Endothelial cell of umbilical vein (primary cell): Measurements from ENCODE around the gene DLEU7.

Experiments used
- EZH2 ChIP-seq: IDR thresholded peaks from 2 replicates; pipeline ENCODE4 v1.6.1; 2012; ENCODE audit warnings: borderline replicate concordance, low read depth, mild to moderate bottlenecking, moderate library complexity, low read length, inconsistent platforms; ENCODE audit not compliant: severe bottlenecking
- FOS ChIP-seq: IDR thresholded peaks from 2 replicates; pipeline ENCODE4 v1.6.1; 2011; ENCODE audit warnings: mild to moderate bottlenecking, low read length, moderate library complexity, borderline replicate concordance; ENCODE audit not compliant: insufficient read depth
- JUN ChIP-seq: IDR thresholded peaks from 2 replicates; pipeline ENCODE4 v1.6.1; 2011; ENCODE audit warnings: borderline replicate concordance, low read depth; ENCODE audit not compliant: insufficient read length, insufficient read depth
- MAX ChIP-seq: IDR thresholded peaks from 2 replicates; pipeline ENCODE4 v1.6.1; 2011; ENCODE audit not compliant: insufficient read depth, insufficient read length
- MYC ChIP-seq: IDR thresholded peaks from one replicate; pipeline ENCODE4 v1.6.1; 2011; ENCODE audit warnings: mild to moderate bottlenecking, low read depth, low read length
- POLR2A ChIP-seq: IDR thresholded peaks from 2 replicates; pipeline ENCODE4 v1.6.1; 2012; ENCODE audit warnings: low read depth, mild to moderate bottlenecking, control low read depth, low read length
- POLR2AphosphoS5 ChIP-seq: IDR thresholded peaks from 2 replicates; pipeline ENCODE4 v1.6.1; 2012; ENCODE audit warnings: low read depth, mild to moderate bottlenecking, control low read depth, low read length, moderate library complexity; ENCODE audit not compliant: insufficient read depth
- TF ChIP-seq, protein P1 (sequence below), 2 donors: IDR thresholded peaks; 1 replicate in 1 of 2; 2 replicates in 1 of 2; pipeline ENCODE4 v1.5.1; 2011; ENCODE audit warnings: low read length in 2 of 2, mild to moderate bottlenecking in 2 of 2, moderate library complexity in 2 of 2, control low read depth in 1 of 2, inconsistent platforms in 1 of 2, low read depth in 1 of 2; ENCODE audit not compliant: insufficient read depth in 1 of 2; ENCODE audit errors: extremely low read depth in 1 of 2

DNA sequence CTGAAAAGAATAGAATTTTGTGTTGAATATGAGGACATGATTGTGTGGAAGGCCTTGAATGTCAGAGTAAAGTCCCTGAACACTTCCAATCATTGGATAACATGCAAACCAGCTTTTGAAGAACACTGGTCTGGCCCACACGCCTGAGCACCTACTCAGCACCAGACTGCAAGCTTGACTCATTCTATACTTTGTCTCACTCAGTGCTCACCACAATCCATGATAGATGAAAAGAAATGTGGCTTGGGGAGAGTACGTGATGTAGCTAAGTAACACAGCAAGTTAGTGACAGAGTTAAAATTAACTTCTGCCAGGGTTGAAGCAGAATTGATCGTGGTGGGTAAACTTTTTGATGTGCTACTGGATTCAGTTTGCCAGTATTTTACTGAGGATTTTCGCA is 12.0 kb downstream of the DLEU7 start:
- TF ChIP-seq, protein P1, sequence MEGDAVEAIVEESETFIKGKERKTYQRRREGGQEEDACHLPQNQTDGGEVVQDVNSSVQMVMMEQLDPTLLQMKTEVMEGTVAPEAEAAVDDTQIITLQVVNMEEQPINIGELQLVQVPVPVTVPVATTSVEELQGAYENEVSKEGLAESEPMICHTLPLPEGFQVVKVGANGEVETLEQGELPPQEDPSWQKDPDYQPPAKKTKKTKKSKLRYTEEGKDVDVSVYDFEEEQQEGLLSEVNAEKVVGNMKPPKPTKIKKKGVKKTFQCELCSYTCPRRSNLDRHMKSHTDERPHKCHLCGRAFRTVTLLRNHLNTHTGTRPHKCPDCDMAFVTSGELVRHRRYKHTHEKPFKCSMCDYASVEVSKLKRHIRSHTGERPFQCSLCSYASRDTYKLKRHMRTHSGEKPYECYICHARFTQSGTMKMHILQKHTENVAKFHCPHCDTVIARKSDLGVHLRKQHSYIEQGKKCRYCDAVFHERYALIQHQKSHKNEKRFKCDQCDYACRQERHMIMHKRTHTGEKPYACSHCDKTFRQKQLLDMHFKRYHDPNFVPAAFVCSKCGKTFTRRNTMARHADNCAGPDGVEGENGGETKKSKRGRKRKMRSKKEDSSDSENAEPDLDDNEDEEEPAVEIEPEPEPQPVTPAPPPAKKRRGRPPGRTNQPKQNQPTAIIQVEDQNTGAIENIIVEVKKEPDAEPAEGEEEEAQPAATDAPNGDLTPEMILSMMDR (IDR thresholded peaks at IDR 0.05; ENCODE audit: extremely low read depth in 1 of 2, insufficient read depth in 1 of 2, low read depth in 1 of 2, low read length in 2 of 2): no peak
- no peak for TF ChIP-seq MYC
- no peak for TF ChIP-seq EZH2
- TF ChIP-seq POLR2AphosphoS5: no peak
- no peak for TF ChIP-seq MAX
- TF ChIP-seq JUN: no peak
- TF ChIP-seq POLR2A: no peak
- no peak for TF ChIP-seq FOS
